CD4-positive, alpha-beta T cell (primary cell): ENCODE data around the gene LPCAT3. TPM values are rescaled to one million over a fixed set of nuclear protein-coding genes. Genes with fewer than 3 reads are reported as not detected.

Experiments used
- ATAC-seq: fragments of 200-7000 bp; cut with Tn5 transposase; one replicate; pipeline ENCODE4 v1.10.0; 2022; ENCODE audit warnings: mild to moderate bottlenecking; ENCODE audit not compliant: poor library complexity
- CTCF ChIA-PET: fragments of 350-600 bp; sonication (Branson Sonifier 250); formaldehyde crosslinking; loops from one replicate; lab custom pipeline; 2021; ENCODE audit warnings: antibody characterized with exemption, inconsistent platforms; lab: Charles Lee
- POLR2A ChIA-PET: fragments of 350-600 bp; sonication (Branson Sonifier 250); formaldehyde crosslinking; loops from one replicate; lab custom pipeline; 2021; ENCODE audit warnings: antibody characterized with exemption, inconsistent platforms; lab: Charles Lee
- DNase-seq, 14 experiments: peaks; one replicate each; pipeline ENCODE4 v3.0.0-alpha.2; 2013 to 2020; ENCODE audit warnings: mixed read lengths in 2 of 14
- H3K27ac ChIP-seq, 2 donors: one replicate each; pipeline versions ENCODE4 v1.5.1 to v1.7.0; 2013; ENCODE audit warnings: low read length in 2 of 2, low read depth in 1 of 2, mild to moderate bottlenecking in 1 of 2
- H3K27me3 ChIP-seq, 2 experiments: 1 replicate in 1 of 2; 2 replicates in 1 of 2; pipeline versions ENCODE4 v1.6.1 to v1.7.0; 2013; ENCODE audit warnings: low read length in 2 of 2, control low read depth in 1 of 2, mild to moderate bottlenecking in 1 of 2, moderate library complexity in 1 of 2; ENCODE audit not compliant: insufficient read depth in 2 of 2, control insufficient read depth in 1 of 2
- H3K36me3 ChIP-seq: one replicate; pipeline ENCODE4 v1.6.1; 2013; ENCODE audit warnings: low read length, control low read depth; ENCODE audit not compliant: insufficient read depth
- H3K4me1 ChIP-seq: one replicate; pipeline ENCODE4 v1.6.1; 2013; ENCODE audit warnings: low read length, control low read depth; ENCODE audit not compliant: insufficient read depth
- H3K4me3 ChIP-seq: one replicate; pipeline ENCODE4 v1.5.1; 2013; ENCODE audit warnings: mild to moderate bottlenecking, low read length, moderate library complexity
- H3K9me3 ChIP-seq, 2 experiments: 1 replicate in 1 of 2; 2 replicates in 1 of 2; pipeline versions ENCODE4 v1.6.1 to v1.7.0; 2013; ENCODE audit warnings: low read length in 2 of 2, mild to moderate bottlenecking in 2 of 2, control low read depth in 1 of 2, moderate library complexity in 1 of 2; ENCODE audit not compliant: control insufficient read depth in 1 of 2, insufficient read depth in 1 of 2
- H3K27ac Mint-ChIP-seq: one replicate; pipeline ENCODE4 v1.8.0; 2020; ENCODE audit warnings: mixed read lengths
- H3K27me3 Mint-ChIP-seq: one replicate; pipeline ENCODE4 v1.8.0; 2021; ENCODE audit warnings: mixed read lengths
- H3K36me3 Mint-ChIP-seq: one replicate; pipeline ENCODE4 v1.8.0; 2021; ENCODE audit warnings: low read depth, mixed read lengths
- H3K4me1 Mint-ChIP-seq: one replicate; pipeline ENCODE4 v1.8.0; 2021; ENCODE audit warnings: low read depth, mixed read lengths
- H3K4me3 Mint-ChIP-seq: one replicate; pipeline ENCODE4 v1.8.0; 2020; ENCODE audit warnings: mild to moderate bottlenecking, mixed read lengths
- H3K9me3 Mint-ChIP-seq: one replicate; pipeline ENCODE4 v1.8.0; 2020; ENCODE audit warnings: mixed read lengths
- intact Hi-C, 2 experiments: fragments of 100-400 bp; cut with DNase I in 1 of 2; cut with micrococcal nuclease in 1 of 2; formaldehyde crosslinking; loops; one replicate each; pipeline versions ENCODE4 v1.15.1 to v1.9.0; 2023 to 2025; cut with DNase I, micrococcal nuclease
- total RNA-seq, 174 experiments: library from RNA in 2 of 174; stranded (reverse) in 2 of 174; gene quantifications; one replicate each; pipeline ENCODE4 v1.2.3 and lab custom pipeline; 2021 to 2026
- TF ChIP-seq, protein P1 (sequence below): fragments of 200-600 bp; IDR thresholded peaks from one replicate; pipeline ENCODE4 v1.8.0; 2022; ENCODE audit warnings: antibody characterized with exemption, mild to moderate bottlenecking

Gene LPCAT3
- total RNA-seq, 2 experiments from 2014 or later, result 11.8 to 14.8 TPM

DNA sequence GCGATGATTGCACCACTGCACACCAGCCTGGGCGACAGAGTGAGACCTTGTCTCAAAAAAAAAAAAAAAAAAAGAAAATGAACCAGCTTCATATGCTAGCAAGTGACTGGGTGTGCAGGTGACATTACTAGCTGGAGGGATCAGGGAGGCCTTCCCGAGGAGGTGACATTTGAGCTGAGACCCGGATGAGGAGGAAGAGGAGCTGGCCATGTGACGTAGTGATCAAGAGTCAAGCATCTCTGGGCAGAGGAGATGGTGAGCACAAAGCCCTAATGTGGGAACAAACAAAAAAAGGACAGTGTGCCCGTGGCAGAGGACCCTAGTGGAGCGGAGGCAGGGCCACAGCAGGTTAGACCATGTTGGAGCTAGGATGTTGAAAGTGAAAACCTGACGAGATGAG is 70.7 kb downstream of the LPCAT3 start:
- DNase-seq (no peak), ATAC-seq (no peak)
- CTCF ChIA-PET, result interaction anchor here (1.0 to 10.8 kb wide), 4 partner anchors 10 to 78 kb away, joined by 3 to 324 read pairs (median 9); partner anchors contain the start of gene LPCAT3
- H3K4me3 Mint-ChIP-seq, result peak overlapping the region; percentile 47
- Histone ChIP-seq H3K36me3 (peaks cover 15% of the 10 kb centered on the region), H3K4me1 (peaks cover 93% of the 10 kb centered on the region), H3K4me3 (no peak overlapping the region), H3K9me3 (no peaks in the 10 kb centered on the region), H3K27me3 (no peaks in the 10 kb centered on the region), H3K27ac (peak overlapping the region; percentile 96 to 98)
- peak overlapping the region; percentile 97 for H3K27ac Mint-ChIP-seq
- H3K36me3 Mint-ChIP-seq, result peaks cover 36% of the 10 kb centered on the region
- H3K4me1 Mint-ChIP-seq, result peaks cover 88% of the 10 kb centered on the region
- no peaks in the 10 kb centered on the region for H3K9me3 Mint-ChIP-seq
- intact Hi-C loops, result no loop called here
- no peaks in the 10 kb centered on the region for H3K27me3 Mint-ChIP-seq
- POLR2A ChIA-PET, result interaction anchor here (0.6 to 11.6 kb wide), 5 partner anchors 10 to 80 kb away, joined by 3 to 963 read pairs (median 26); partner anchors contain the start of genes EMG1, LPCAT3, PHB2 and PTPN6
- TF ChIP-seq, protein P1, sequence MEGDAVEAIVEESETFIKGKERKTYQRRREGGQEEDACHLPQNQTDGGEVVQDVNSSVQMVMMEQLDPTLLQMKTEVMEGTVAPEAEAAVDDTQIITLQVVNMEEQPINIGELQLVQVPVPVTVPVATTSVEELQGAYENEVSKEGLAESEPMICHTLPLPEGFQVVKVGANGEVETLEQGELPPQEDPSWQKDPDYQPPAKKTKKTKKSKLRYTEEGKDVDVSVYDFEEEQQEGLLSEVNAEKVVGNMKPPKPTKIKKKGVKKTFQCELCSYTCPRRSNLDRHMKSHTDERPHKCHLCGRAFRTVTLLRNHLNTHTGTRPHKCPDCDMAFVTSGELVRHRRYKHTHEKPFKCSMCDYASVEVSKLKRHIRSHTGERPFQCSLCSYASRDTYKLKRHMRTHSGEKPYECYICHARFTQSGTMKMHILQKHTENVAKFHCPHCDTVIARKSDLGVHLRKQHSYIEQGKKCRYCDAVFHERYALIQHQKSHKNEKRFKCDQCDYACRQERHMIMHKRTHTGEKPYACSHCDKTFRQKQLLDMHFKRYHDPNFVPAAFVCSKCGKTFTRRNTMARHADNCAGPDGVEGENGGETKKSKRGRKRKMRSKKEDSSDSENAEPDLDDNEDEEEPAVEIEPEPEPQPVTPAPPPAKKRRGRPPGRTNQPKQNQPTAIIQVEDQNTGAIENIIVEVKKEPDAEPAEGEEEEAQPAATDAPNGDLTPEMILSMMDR, result no peak

DNA sequence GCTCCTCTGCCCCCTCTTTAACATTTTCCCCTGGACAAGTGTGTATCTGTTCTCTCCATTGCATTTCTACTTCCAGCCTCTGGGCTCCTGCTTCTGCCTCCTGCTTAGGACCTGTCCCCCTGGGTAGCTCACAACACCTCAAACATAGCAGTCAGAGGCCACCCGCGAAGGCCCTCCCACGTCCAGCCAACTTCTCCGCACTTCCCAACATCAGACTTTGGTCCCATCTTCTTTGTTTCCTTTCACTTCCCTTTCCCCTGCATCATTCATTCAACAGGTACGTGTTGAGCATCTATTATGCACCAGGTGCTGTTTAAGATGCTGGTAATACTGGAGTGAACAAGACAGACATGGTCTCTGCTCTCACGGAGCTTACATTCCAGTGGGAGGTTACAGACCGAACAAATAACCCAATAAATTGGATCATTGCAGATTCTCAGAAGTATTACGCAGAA is 71.3 kb downstream of the LPCAT3 start:
- intact Hi-C loops, result no loop called here
- Histone ChIP-seq H3K4me1 (peaks cover 94% of the 10 kb centered on the region), H3K4me3 (peak overlapping the region; percentile 65), H3K36me3 (peaks cover 10% of the 10 kb centered on the region), H3K27ac (peak overlapping the region; percentile 96 to 98), H3K27me3 (no peaks in the 10 kb centered on the region), H3K9me3 (no peaks in the 10 kb centered on the region)
- DNase-seq (no peak), ATAC-seq (no peak)
- H3K4me1 Mint-ChIP-seq, result peaks cover 90% of the 10 kb centered on the region
- H3K36me3 Mint-ChIP-seq, result peaks cover 29% of the 10 kb centered on the region
- ChIA-PET CTCF (interaction anchor here (1.0 to 10.8 kb wide), 6 partner anchors 9 to 78 kb away, joined by 3 to 324 read pairs (median 9); partner anchors contain the start of genes LPCAT3 and SPSB2), POLR2A (interaction anchor here (0.5 to 11.6 kb wide), 6 partner anchors 9 to 154 kb away, joined by 3 to 963 read pairs (median 16); partner anchors contain the start of genes EMG1, LPCAT3, PHB2 and PTPN6)
- TF ChIP-seq, protein P1, result no peak
- H3K27me3 Mint-ChIP-seq, result no peaks in the 10 kb centered on the region
- peak overlapping the region; percentile 97 for H3K27ac Mint-ChIP-seq
- no peaks in the 10 kb centered on the region for H3K9me3 Mint-ChIP-seq
- H3K4me3 Mint-ChIP-seq, result peak overlapping the region; percentile 97

DNA sequence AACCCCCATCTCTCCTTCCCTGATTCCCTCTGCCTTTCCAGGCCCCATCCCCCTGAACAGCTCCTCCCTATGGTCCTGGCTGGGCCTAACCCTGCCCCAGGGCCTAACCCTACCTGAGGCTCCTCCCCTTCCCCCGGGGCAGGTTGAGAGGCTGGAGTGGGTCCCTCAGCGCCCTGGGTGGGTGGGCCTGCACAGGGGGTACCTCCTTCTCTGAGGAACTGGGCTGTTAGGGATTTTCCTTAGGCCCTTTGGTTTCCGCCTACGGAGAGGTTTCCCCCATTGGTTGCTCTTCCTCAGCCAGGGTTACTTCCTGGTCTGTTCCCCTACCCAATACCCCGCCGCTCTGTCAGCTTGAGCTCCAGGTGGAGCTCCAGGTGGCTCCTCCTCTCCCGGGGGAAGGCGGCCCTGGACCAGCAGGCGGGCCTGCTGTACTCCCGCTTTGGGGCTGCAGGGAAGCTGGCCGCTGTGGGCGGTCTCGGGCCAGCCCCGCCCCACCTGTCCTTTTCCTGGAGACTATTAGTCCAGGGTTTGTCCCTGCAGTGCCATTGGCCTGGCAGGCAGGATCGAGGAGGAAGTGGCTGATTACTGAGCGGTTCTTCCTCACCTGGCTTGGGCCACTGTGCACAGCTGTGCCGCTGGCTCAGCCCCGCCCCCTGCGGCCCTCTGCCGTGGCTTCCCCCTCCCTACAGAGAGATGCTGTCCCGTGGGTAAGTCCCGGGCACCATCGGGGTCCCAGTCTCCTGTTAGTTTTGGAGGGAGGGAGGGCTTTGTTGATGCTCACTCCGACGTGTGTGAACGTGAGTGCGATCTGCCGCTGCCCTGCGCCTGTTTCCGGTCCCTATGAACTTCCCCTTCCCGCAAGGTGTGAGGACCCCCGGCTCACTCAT is 72.0 kb downstream of the LPCAT3 start:
- Histone ChIP-seq H3K27me3 (no peaks in the 10 kb centered on the region), H3K4me3 (peak overlapping the region; percentile 65), H3K36me3 (peaks cover 15% of the 10 kb centered on the region), H3K27ac (peak overlapping the region; percentile 96 to 98), H3K9me3 (no peaks in the 10 kb centered on the region), H3K4me1 (peaks cover 91% of the 10 kb centered on the region)
- Mint-ChIP-seq H3K27ac (peak overlapping the region; percentile 97), H3K36me3 (peaks cover 25% of the 10 kb centered on the region), H3K27me3 (no peaks in the 10 kb centered on the region), H3K9me3 (no peaks in the 10 kb centered on the region), H3K4me3 (peak overlapping the region; percentile 97), H3K4me1 (peaks cover 86% of the 10 kb centered on the region)
- CTCF ChIA-PET, result interaction anchor here (1.0 to 10.8 kb wide), 9 partner anchors 8 to 163 kb away, joined by 3 to 324 read pairs (median 9); partner anchors contain the start of genes C1RL, LPCAT3, LRRC23 and SPSB2
- DNase-seq, result peak in 9 of 14 experiments; percentile 51 to 85 (median 67)
- TF ChIP-seq, protein P1, result no peak
- intact Hi-C loops, result no loop called here
- ATAC-seq, result peak; percentile 12
- POLR2A ChIA-PET, result interaction anchor here (0.6 to 11.6 kb wide), 12 partner anchors 9 to 257 kb away, joined by 3 to 963 read pairs (median 30); partner anchors contain the start of genes C1RL, EMG1, ENO2 and PHB2
